ENCODE data around the gene C6orf62. TPM values are rescaled to one million over a fixed set of nuclear protein-coding genes. Genes with fewer than 3 reads are reported as not detected.
"Not testable (repeated sequence)": the region's sequence is repeated elsewhere in the genome, so short reads cannot be mapped to it uniquely, and the experiment has no call there.

C6orf62 gene
- total RNA-seq, 6 experiments from 2014 or later, result 105 to 120 (median 115) TPM

- Mint-ChIP-seq H3K27me3 (ENCODE audit: insufficient read depth) (peaks cover 1% of the 10 kb centered on the region; the same call in 1 of the 2 replicates), H3K36me3 (ENCODE audit: low read depth) (peaks cover 45% of the 10 kb centered on the region), H3K9me3 (peaks cover 40% of the 10 kb centered on the region), H3K4me1 (ENCODE audit: low read depth) (peaks cover under 1% of the 10 kb centered on the region), H3K4me3 (no peak overlapping the region), H3K27ac (no peak overlapping the region)
- DNase-seq, result no peak
- TF ChIP-seq CTCF (IDR thresholded peaks at IDR 0.05), result no peak
Observed at GRCh38 chr6:24672620-24673182, 46.3 kb downstream of the C6orf62 start.

DNA sequence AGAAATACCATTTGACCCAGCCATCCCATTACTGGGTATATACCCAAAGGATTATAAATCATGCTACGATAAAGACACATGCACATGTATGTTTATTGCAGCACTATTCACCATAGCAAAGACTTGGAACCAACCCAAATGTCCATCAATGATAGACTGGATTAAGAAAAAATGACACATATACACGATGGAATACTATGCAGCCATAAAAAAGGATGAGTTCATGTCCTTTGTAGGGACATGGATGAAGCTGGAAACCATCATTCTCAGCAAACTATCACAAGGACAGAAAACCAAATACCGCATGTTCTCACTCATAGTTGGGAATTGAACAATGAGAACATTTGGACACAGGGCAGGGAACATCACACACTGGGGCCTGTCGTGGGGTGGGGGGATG, 47.9 kb downstream of the C6orf62 start:
- not testable (repeated sequence) for H3K4me1 Mint-ChIP-seq (ENCODE audit: low read depth); DNase-seq; H3K27ac Mint-ChIP-seq; H3K4me3 Mint-ChIP-seq; H3K27me3 Mint-ChIP-seq (ENCODE audit: insufficient read depth)
- Mint-ChIP-seq H3K9me3 (peaks cover 40% of the 10 kb centered on the region), H3K36me3 (ENCODE audit: low read depth) (peaks cover 40% of the 10 kb centered on the region)

- H3K27me3 Mint-ChIP-seq (ENCODE audit: insufficient read depth); DNase-seq; H3K4me3 Mint-ChIP-seq; H3K27ac Mint-ChIP-seq: not testable (repeated sequence)
- Mint-ChIP-seq H3K9me3 (peaks cover 38% of the 10 kb centered on the region), H3K4me1 (ENCODE audit: low read depth) (peaks cover 11% of the 10 kb centered on the region), H3K36me3 (ENCODE audit: low read depth) (peaks cover 38% of the 10 kb centered on the region)
Observed at GRCh38 chr6:24670492-24670891, 48.5 kb downstream of the C6orf62 start.

- no peak overlapping the region for H3K4me3 Mint-ChIP-seq
- peaks cover 1% of the 10 kb centered on the region; the same call in 1 of the 2 replicates for H3K27me3 Mint-ChIP-seq (ENCODE audit: insufficient read depth)
- DNase-seq, result no peak
- no peak overlapping the region for H3K27ac Mint-ChIP-seq
- peaks cover 24% of the 10 kb centered on the region for H3K9me3 Mint-ChIP-seq
- TF ChIP-seq CTCF (IDR thresholded peaks at IDR 0.05), result no peak
- H3K4me1 Mint-ChIP-seq (ENCODE audit: low read depth), result peaks cover 23% of the 10 kb centered on the region
- peaks cover 35% of the 10 kb centered on the region for H3K36me3 Mint-ChIP-seq (ENCODE audit: low read depth)
Observed at GRCh38 chr6:24668997-24669361, 50.0 kb downstream of the C6orf62 start.

DNA sequence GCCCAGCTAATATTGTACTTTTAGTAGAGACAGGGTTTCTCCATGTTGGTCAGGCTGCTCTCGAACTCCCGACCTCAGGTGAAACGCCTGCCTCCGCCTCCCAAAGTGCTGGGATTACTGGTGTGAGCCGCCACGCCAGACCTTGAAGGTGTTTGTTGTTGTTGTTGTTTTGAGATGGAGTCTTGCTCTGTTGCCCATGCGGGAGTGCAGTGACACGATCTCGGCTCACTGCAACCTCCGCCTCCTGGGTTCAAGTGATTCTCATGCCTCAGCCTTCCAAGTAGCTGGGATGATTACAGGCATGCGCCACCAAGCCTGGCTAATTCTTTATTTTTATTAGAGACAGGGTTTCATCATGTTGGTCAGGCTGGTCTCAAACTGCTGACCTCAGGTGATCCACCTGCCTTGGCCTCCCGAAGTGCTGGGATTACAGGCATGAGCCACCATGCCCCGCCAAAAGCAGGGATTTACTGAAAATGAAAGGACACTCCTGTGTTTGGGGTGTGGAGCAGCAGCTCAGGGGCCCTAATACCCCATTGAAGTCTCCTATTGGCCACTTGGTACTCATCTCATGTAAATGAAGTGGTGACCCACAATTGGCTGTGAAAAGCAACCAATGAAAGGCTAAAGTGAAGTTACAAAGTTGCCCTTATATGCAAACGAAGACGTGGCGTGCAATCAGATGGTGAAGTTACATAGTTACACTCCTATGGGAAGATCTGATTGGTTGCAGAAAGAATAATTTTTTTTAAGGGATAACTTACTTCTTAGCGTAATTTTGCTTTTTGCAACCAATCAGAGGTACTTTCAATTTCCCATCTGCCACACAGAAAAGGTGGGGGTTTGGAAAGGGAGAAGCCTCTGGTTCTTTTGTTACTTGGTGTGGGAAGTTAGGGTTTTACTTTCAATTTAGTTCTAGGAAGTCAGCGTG, 50.6 kb downstream of the C6orf62 start:
- peaks cover 23% of the 10 kb centered on the region for H3K4me1 Mint-ChIP-seq (ENCODE audit: low read depth)
- peak overlapping the region; percentile 97 for H3K4me3 Mint-ChIP-seq
- H3K9me3 Mint-ChIP-seq, result peaks cover 18% of the 10 kb centered on the region
- not testable (repeated sequence) for H3K27me3 Mint-ChIP-seq (ENCODE audit: insufficient read depth); DNase-seq; H3K27ac Mint-ChIP-seq
- peaks cover 31% of the 10 kb centered on the region for H3K36me3 Mint-ChIP-seq (ENCODE audit: low read depth)

GRCh38 chr6:24667378-24667803, 51.6 kb downstream of the C6orf62 start:
- H3K27ac Mint-ChIP-seq, result peak overlapping the region; percentile 96
- no peak for DNase-seq
- H3K4me1 Mint-ChIP-seq (ENCODE audit: low read depth), result peaks cover 23% of the 10 kb centered on the region

More at GRCh38 chr6:24667378-24667803, 51.6 kb downstream of the C6orf62 start:
- TF ChIP-seq CTCF (IDR thresholded peaks at IDR 0.05), result no peak
- H3K9me3 Mint-ChIP-seq, result peaks cover 9% of the 10 kb centered on the region
- H3K27me3 Mint-ChIP-seq (ENCODE audit: insufficient read depth), result peaks cover 1% of the 10 kb centered on the region; the same call in 1 of the 2 replicates
- H3K36me3 Mint-ChIP-seq (ENCODE audit: low read depth), result peaks cover 32% of the 10 kb centered on the region
- H3K4me3 Mint-ChIP-seq, result peak overlapping the region; percentile 97

Measured in HFFc6 (cell line).